ENCODE measurements around the gene EPB41L2. TPM values are rescaled to one million over a fixed set of nuclear protein-coding genes. Genes with fewer than 3 reads are reported as not detected.

EPB41L2 gene
- total RNA-seq, 1 experiment from 2014 or later, result 74.8 TPM

DNA sequence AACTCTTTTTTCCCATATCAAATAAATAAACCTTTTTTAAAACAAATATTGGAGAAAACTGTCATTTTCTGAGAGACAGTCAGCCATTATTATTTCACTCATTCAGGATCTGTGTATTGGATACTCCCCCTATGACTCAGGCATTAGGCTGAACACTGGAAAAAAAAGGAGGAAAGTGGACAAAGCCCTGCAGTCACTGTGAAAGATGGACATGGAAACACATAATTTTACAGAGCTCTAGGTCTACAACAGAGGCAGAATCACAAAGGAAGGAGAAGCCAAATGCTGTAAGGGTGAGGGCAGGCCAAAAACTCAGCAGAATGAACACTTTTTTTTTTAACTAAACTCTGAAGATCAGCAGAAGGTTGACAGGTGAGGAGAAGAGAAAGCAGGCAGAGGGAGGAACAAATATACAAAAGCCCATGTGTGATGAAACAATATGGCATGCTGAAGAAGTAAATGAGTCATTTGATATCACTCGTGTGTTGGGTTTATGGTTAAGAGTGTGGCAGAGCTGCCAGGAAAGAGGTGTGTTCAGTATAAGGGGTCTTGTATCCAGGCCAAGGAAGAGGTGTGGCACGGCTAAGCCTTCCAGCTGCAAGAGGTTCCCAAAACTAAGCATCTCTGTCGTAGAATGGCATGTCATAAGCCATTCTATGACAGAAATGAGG lies 39.1 kb downstream of the EPB41L2 start:
- no peak overlapping the region for H3K4me3 ChIP-seq (replicated peaks in 1 of 2; ENCODE audit: low read depth in 1 of 2, low read length in 2 of 2)
- CTCF ChIA-PET, result no interaction called here
- no peaks in the 10 kb centered on the region for H3K9me2 ChIP-seq (ENCODE audit: insufficient read depth)
- no TSS peak for BruUV-seq (replicated peaks)
- RAD21 ChIA-PET (ENCODE audit: low non-redundant PET in 1 of 2, low total read pairs in 2 of 2, uncharacterized antibody in 2 of 2, unreplicated experiment in 2 of 2), result no interaction called here
- intact Hi-C loops (cut with micrococcal nuclease), result no loop called here
- no peak overlapping the region for H2AFZ ChIP-seq (ENCODE audit: low read depth, low read length, poor library complexity, severe bottlenecking)
- peaks cover 52% of the 10 kb centered on the region for H3K79me2 ChIP-seq (ENCODE audit: insufficient read depth, low read length)
- no peaks in the 10 kb centered on the region for H3K9me3 ChIP-seq (ENCODE audit: control insufficient read depth in 1 of 2, insufficient read depth in 1 of 2, low read depth in 1 of 2, low read length in 2 of 2)
- H3K4me1 ChIP-seq (ENCODE audit: control insufficient read depth in 1 of 2, insufficient read depth in 2 of 2, low read length in 2 of 2), result peaks cover 3 to 9% of the 10 kb centered on the region in 2 experiments; a peak in 3 of 4 replicates
- TF ChIP-seq, protein P1, sequence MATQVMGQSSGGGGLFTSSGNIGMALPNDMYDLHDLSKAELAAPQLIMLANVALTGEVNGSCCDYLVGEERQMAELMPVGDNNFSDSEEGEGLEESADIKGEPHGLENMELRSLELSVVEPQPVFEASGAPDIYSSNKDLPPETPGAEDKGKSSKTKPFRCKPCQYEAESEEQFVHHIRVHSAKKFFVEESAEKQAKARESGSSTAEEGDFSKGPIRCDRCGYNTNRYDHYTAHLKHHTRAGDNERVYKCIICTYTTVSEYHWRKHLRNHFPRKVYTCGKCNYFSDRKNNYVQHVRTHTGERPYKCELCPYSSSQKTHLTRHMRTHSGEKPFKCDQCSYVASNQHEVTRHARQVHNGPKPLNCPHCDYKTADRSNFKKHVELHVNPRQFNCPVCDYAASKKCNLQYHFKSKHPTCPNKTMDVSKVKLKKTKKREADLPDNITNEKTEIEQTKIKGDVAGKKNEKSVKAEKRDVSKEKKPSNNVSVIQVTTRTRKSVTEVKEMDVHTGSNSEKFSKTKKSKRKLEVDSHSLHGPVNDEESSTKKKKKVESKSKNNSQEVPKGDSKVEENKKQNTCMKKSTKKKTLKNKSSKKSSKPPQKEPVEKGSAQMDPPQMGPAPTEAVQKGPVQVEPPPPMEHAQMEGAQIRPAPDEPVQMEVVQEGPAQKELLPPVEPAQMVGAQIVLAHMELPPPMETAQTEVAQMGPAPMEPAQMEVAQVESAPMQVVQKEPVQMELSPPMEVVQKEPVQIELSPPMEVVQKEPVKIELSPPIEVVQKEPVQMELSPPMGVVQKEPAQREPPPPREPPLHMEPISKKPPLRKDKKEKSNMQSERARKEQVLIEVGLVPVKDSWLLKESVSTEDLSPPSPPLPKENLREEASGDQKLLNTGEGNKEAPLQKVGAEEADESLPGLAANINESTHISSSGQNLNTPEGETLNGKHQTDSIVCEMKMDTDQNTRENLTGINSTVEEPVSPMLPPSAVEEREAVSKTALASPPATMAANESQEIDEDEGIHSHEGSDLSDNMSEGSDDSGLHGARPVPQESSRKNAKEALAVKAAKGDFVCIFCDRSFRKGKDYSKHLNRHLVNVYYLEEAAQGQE (IDR thresholded peaks at IDR 0.05; ENCODE audit: low read depth), result no peak
- TF ChIP-seq, protein P2, sequence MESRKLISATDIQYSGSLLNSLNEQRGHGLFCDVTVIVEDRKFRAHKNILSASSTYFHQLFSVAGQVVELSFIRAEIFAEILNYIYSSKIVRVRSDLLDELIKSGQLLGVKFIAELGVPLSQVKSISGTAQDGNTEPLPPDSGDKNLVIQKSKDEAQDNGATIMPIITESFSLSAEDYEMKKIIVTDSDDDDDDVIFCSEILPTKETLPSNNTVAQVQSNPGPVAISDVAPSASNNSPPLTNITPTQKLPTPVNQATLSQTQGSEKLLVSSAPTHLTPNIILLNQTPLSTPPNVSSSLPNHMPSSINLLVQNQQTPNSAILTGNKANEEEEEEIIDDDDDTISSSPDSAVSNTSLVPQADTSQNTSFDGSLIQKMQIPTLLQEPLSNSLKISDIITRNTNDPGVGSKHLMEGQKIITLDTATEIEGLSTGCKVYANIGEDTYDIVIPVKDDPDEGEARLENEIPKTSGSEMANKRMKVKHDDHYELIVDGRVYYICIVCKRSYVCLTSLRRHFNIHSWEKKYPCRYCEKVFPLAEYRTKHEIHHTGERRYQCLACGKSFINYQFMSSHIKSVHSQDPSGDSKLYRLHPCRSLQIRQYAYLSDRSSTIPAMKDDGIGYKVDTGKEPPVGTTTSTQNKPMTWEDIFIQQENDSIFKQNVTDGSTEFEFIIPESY (IDR thresholded peaks at IDR 0.05; ENCODE audit: extremely low read depth, insufficient replicate concordance, low read length), result no peak
- TF ChIP-seq, protein P3, sequence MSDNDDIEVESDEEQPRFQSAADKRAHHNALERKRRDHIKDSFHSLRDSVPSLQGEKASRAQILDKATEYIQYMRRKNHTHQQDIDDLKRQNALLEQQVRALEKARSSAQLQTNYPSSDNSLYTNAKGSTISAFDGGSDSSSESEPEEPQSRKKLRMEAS (IDR thresholded peaks at IDR 0.05), result no peak
- no peak for TF ChIP-seq ELF1 (IDR thresholded peaks at IDR 0.05; ENCODE audit: borderline replicate concordance, low read depth)
- no peak for TF ChIP-seq TCF7L2 (IDR thresholded peaks at IDR 0.05; ENCODE audit: borderline replicate concordance, extremely low read depth, insufficient read depth, insufficient read length)
- TF ChIP-seq CEBPB (IDR thresholded peaks at IDR 0.05; ENCODE audit: low read depth), result 0 out of 2 replicates have a peak, but pooled peaks have one; percentile 19
- TF ChIP-seq ZNF274 (IDR thresholded peaks at IDR 0.05; ENCODE audit: low read depth, low read length), result no peak
- TF ChIP-seq FOSL1 (IDR thresholded peaks at IDR 0.05; ENCODE audit: low read depth), result peak; percentile 16; the same call in 1 of the 2 replicates
- TF ChIP-seq POLR2AphosphoS5 (IDR thresholded peaks at IDR 0.05; ENCODE audit: low read depth, low read length), result no peak
- H3K4me2 ChIP-seq (ENCODE audit: low read length), result no peak overlapping the region; the same call in 1 of the 2 replicates
- ATAC-seq, result peak; percentile 40; the same call in 1 of the 2 replicates
- H3K27me3 ChIP-seq (ENCODE audit: insufficient read depth, low read length), result no peaks in the 10 kb centered on the region
- peak; percentile 3 for DNase-seq (ENCODE audit: low read depth, low spot score)
- H3K36me3 ChIP-seq (ENCODE audit: control insufficient read depth in 1 of 2, insufficient read depth in 2 of 2, low read length in 2 of 2), result no peaks in the 10 kb centered on the region
- H4K20me1 ChIP-seq (ENCODE audit: insufficient read depth), result no peaks in the 10 kb centered on the region; the same call in 1 of the 2 replicates
- H3K27ac ChIP-seq (ENCODE audit: low read depth, low read length), result no peak overlapping the region
- POLR2A ChIA-PET, result no interaction called here
- no peak overlapping the region for H3K9ac ChIP-seq (ENCODE audit: low read length)
